HCT116 (cell line): ENCODE results near the gene BRD4. TPM values are rescaled to one million over a fixed set of nuclear protein-coding genes. Genes with fewer than 3 reads are reported as not detected.

Experiments
- ATAC-seq: fragments of 200-7000 bp; cut with Tn5 transposase; 2 replicates; pipeline ENCODE4 v1.9.1; 2020; ENCODE audit warnings: mild to moderate bottlenecking, moderate library complexity
- BruUV-seq: library from RNA; stranded (reverse); fragments of 400-500 nt; replicated peaks from 2 replicates; lab custom pipeline; 2021; lab: Mats Ljungman, UMichigan
- CTCF ChIA-PET: fragments of 300-600 bp; sonication (Branson Sonifier 250); formaldehyde crosslinking; loops from one replicate; lab custom pipeline; 2021; ENCODE audit warnings: antibody characterized with exemption; lab: Charles Lee
- POLR2A ChIA-PET: fragments of 300-600, 350-600 bp; sonication (Branson Sonifier 250); formaldehyde crosslinking; loops from one replicate; lab custom pipeline; 2021; ENCODE audit warnings: antibody characterized with exemption; lab: Charles Lee
- RAD21 ChIA-PET, 2 experiments: fragments of 300-600 bp; sonication (Branson Sonifier 250); formaldehyde crosslinking; loops; one replicate each; lab custom pipeline; 2023; ENCODE audit warnings: low total read pairs in 2 of 2; ENCODE audit not compliant: uncharacterized antibody in 2 of 2, unreplicated experiment in 2 of 2, low non-redundant PET in 1 of 2; lab: Charles Lee
- DNase-seq: peaks from one replicate; pipeline ENCODE4 v3.0.0-alpha.2; 2010; ENCODE audit warnings: low read depth, low spot score
- H2AFZ ChIP-seq: fragments of 200-600 bp; shearing (Covaris generic), sonication (generic); 2 replicates; pipeline ENCODE4 v1.6.1; 2017; ENCODE audit warnings: low read depth, mixed run types, mixed read lengths, antibody characterized with exemption, low read length; ENCODE audit not compliant: poor library complexity, severe bottlenecking
- H3K27ac ChIP-seq: 2 replicates; pipeline ENCODE4 v1.5.1; 2012; ENCODE audit warnings: low read depth, low read length
- H3K27me3 ChIP-seq: fragments of 200-600 bp; sonication (generic); 2 replicates; pipeline ENCODE4 v1.6.1; 2016; ENCODE audit warnings: mixed run types, low read length, mixed read lengths; ENCODE audit not compliant: insufficient read depth
- H3K36me3 ChIP-seq, 2 experiments: fragments of 200-500 bp in 1 of 2; fragments of 200-600 bp in 1 of 2; sonication (Bioruptor generic) in 1 of 2; sonication (generic) in 1 of 2; 2 replicates each; pipeline versions ENCODE4 v1.5.1 to v1.6.1; 2014 to 2016; ENCODE audit warnings: low read length in 2 of 2, inconsistent platforms in 1 of 2, mixed read lengths in 1 of 2, mixed run types in 1 of 2; ENCODE audit not compliant: insufficient read depth in 2 of 2, control insufficient read depth in 1 of 2
- H3K4me1 ChIP-seq, 2 experiments: fragments of 200-600 bp in 1 of 2; sonication (generic) in 1 of 2; 2 replicates each; pipeline versions ENCODE4 v1.5.1 to v1.6.1; 2012 to 2017; ENCODE audit warnings: low read length in 2 of 2, inconsistent platforms in 1 of 2, mild to moderate bottlenecking in 1 of 2, mixed read lengths in 1 of 2, mixed run types in 1 of 2, moderate library complexity in 1 of 2; ENCODE audit not compliant: insufficient read depth in 2 of 2, control insufficient read depth in 1 of 2
- H3K4me2 ChIP-seq: fragments of 200-600 bp; sonication (generic); 2 replicates; pipeline ENCODE4 v1.6.1; 2017; ENCODE audit warnings: mixed run types, low read length, mixed read lengths
- H3K4me3 ChIP-seq, 2 experiments: fragments of 200-600 bp in 1 of 2; sonication (generic) in 1 of 2; replicated peaks in 1 of 2; 2 replicates each; pipeline ENCODE4 v1.5.1; 2011 to 2016; ENCODE audit warnings: low read length in 2 of 2, control low read depth in 1 of 2, low read depth in 1 of 2, mild to moderate bottlenecking in 1 of 2, mixed read lengths in 1 of 2, mixed run types in 1 of 2
- H3K79me2 ChIP-seq: fragments of 200-600 bp; sonication (generic); 2 replicates; pipeline ENCODE4 v1.6.1; 2017; ENCODE audit warnings: mild to moderate bottlenecking, mixed run types, low read length, moderate library complexity, mixed read lengths; ENCODE audit not compliant: insufficient read depth
- H3K9ac ChIP-seq: fragments of 200-600 bp; sonication (generic); 2 replicates; pipeline ENCODE4 v1.6.1; 2016; ENCODE audit warnings: low read length, mixed read lengths
- H3K9me2 ChIP-seq: fragments of 200-600 bp; sonication (generic), shearing (Covaris generic); 2 replicates; pipeline ENCODE4 v1.6.1; 2017; ENCODE audit warnings: mixed run types, mild to moderate bottlenecking, moderate library complexity; ENCODE audit not compliant: insufficient read depth
- H3K9me3 ChIP-seq, 2 experiments: fragments of 200-500 bp in 1 of 2; fragments of 200-600 bp in 1 of 2; sonication (Bioruptor generic) in 1 of 2; sonication (generic) in 1 of 2; 2 replicates each; pipeline ENCODE4 v1.6.1; 2014 to 2017; ENCODE audit warnings: low read length in 2 of 2, mixed read lengths in 2 of 2, inconsistent platforms in 1 of 2, low read depth in 1 of 2, mild to moderate bottlenecking in 1 of 2, mixed run types in 1 of 2, moderate library complexity in 1 of 2; ENCODE audit not compliant: control insufficient read depth in 1 of 2, insufficient read depth in 1 of 2
- H4K20me1 ChIP-seq: fragments of 200-600 bp; sonication (generic), shearing (Covaris generic); 2 replicates; pipeline ENCODE4 v1.6.1; 2017; ENCODE audit warnings: mixed run types, mild to moderate bottlenecking, moderate library complexity; ENCODE audit not compliant: insufficient read depth
- ATF3 ChIP-seq: IDR thresholded peaks from 2 replicates; pipeline ENCODE4 v1.6.1; 2012
- CBX3 ChIP-seq: IDR thresholded peaks from 2 replicates; pipeline ENCODE4 v1.6.1; 2012; ENCODE audit warnings: low read depth
- CEBPB ChIP-seq: IDR thresholded peaks from 2 replicates; pipeline ENCODE4 v1.6.1; 2012; ENCODE audit warnings: low read depth
- ELF1 ChIP-seq: IDR thresholded peaks from 2 replicates; pipeline ENCODE4 v1.6.1; 2012; ENCODE audit warnings: low read depth, borderline replicate concordance
- EZH2 ChIP-seq: fragments of 200-600 bp; sonication (generic); IDR thresholded peaks from 2 replicates; pipeline ENCODE4 v1.6.1; 2017; ENCODE audit warnings: antibody characterized with exemption, mixed run types
- EZH2phosphoT487 ChIP-seq: fragments of 200-600 bp; IDR thresholded peaks from 2 replicates; pipeline ENCODE4 v1.6.1; 2018; ENCODE audit warnings: antibody characterized with exemption, borderline replicate concordance
- JUND ChIP-seq: IDR thresholded peaks from 2 replicates; pipeline ENCODE4 v1.6.1; 2012
- MAX ChIP-seq: IDR thresholded peaks from 2 replicates; pipeline ENCODE4 v1.6.1; 2012
- POLR2AphosphoS5 ChIP-seq: IDR thresholded peaks from 2 replicates; pipeline ENCODE4 v1.6.1; 2011; ENCODE audit warnings: mild to moderate bottlenecking, low read depth, low read length, moderate library complexity
- RAD21 ChIP-seq: IDR thresholded peaks from 2 replicates; pipeline ENCODE4 v1.6.1; 2012; ENCODE audit warnings: low read depth, mild to moderate bottlenecking
- REST ChIP-seq: IDR thresholded peaks from 2 replicates; pipeline ENCODE4 v1.6.1; 2012; ENCODE audit warnings: low read depth
- SIN3A ChIP-seq: IDR thresholded peaks from 2 replicates; pipeline ENCODE4 v1.6.1; 2012; ENCODE audit warnings: low read depth
- SRF ChIP-seq: IDR thresholded peaks from 2 replicates; pipeline ENCODE4 v1.6.1; 2012; ENCODE audit warnings: low read depth
- TCF7L2 ChIP-seq: IDR thresholded peaks from 2 replicates; pipeline ENCODE4 v1.7.0; 2011; ENCODE audit warnings: borderline replicate concordance, inconsistent platforms; ENCODE audit not compliant: insufficient read depth, insufficient read length; ENCODE audit errors: extremely low read depth
- ZNF274 ChIP-seq: fragments of 200-500 bp; sonication (Bioruptor generic); IDR thresholded peaks from 2 replicates; pipeline ENCODE4 v1.6.1; 2014; ENCODE audit warnings: mild to moderate bottlenecking, low read depth, low read length, inconsistent platforms
- intact Hi-C: fragments of 100-400 bp; cut with micrococcal nuclease; formaldehyde crosslinking; loops from 2 replicates; pipeline ENCODE4 v1.10.0; 2022
- total RNA-seq: library from RNA; stranded (reverse); gene quantifications from one replicate; pipeline ENCODE4 v1.2.1, GENCODE V29; 2021; ENCODE audit not compliant: unreplicated experiment

BRD4 gene
- total RNA-seq, 1 experiment from 2014 or later: 52.9 TPM

GRCh38 chr19:15276620-15277215 is 55.6 kb downstream of the BRD4 start:
- H3K79me2 ChIP-seq: peaks cover 100% of the 10 kb centered on the region
- intact Hi-C loops: no loop called here
- no peak overlapping the region for H2AFZ ChIP-seq
- no TSS peak for BruUV-seq
- ATAC-seq: no peak
- H3K9me3 ChIP-seq: no peaks in the 10 kb centered on the region
- no peak overlapping the region for H3K27ac ChIP-seq
- H3K36me3 ChIP-seq: peaks cover 0 to 7% of the 10 kb centered on the region in 2 experiments; a peak in 1 of 4 replicates
- TF ChIP-seq EZH2phosphoT487: no peak
- TF ChIP-seq SRF: no peak
- TF ChIP-seq ZNF274: no peak
- no peak for TF ChIP-seq POLR2AphosphoS5
- TF ChIP-seq ATF3: no peak
- no peak for TF ChIP-seq MAX
- no peak for TF ChIP-seq SIN3A
- TF ChIP-seq RAD21: no peak
- TF ChIP-seq JUND: no peak
- no peak for TF ChIP-seq EZH2
- TF ChIP-seq TCF7L2: no peak
- no peak for TF ChIP-seq REST
- no peak for TF ChIP-seq CBX3
- TF ChIP-seq ELF1: no peak
- no peak for TF ChIP-seq CEBPB
- no peak overlapping the region for H3K9ac ChIP-seq
- ChIA-PET RAD21 (no interaction called here), POLR2A (no interaction called here), CTCF (no interaction called here)
- H3K4me1 ChIP-seq: no peaks in the 10 kb centered on the region
- H3K4me3 ChIP-seq: no peak overlapping the region
- H3K27me3 ChIP-seq: no peaks in the 10 kb centered on the region
- no peak for DNase-seq
- H4K20me1 ChIP-seq: peaks cover 11% of the 10 kb centered on the region; the same call in 1 of the 2 replicates
- no peak overlapping the region for H3K4me2 ChIP-seq
- H3K9me2 ChIP-seq: no peaks in the 10 kb centered on the region
